ENCODE results near the gene PCDHGA3. TPM values are rescaled to one million over a fixed set of nuclear protein-coding genes. Genes with fewer than 3 reads are reported as not detected.

PCDHGA3 gene
- 0.02 to 0.03 TPM in 2 of 5 replicates, not detected in the others for total RNA-seq (2022; extraction: Qiagen RNA extraction)

DNA sequence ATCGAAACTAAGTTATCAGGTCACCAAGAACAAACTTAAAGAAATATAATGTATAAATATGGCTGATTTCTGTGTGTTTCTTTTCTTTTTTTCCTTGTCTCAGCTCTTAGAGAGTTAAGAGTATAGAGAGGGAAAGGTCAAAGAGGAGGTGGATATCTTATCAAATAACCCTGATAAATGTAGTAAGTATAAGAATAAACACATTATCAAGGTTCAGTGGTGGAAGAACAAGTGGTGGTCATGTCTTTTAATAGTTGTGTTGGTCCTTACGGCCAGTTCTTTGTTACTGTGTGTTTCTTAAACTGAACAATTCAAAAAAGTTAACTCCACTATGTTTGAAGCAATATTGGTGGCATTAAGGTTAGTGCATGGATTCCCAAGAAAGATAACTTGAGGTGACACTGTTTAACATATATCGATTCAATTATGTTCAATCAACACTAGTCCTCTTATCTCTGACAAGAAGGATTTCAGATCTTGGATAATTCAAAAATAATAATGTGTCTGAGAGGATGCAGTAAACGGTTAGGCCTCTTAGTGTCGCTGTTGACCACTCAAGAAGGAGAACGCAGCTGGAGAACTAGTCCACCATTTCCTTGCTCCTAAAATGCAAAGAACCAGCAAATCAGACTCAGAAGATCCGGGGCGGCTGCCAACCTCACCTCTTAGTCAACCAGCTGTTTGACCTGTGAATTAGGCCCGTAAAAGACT lies at the start of gene PCDHGA3:
Gene PCDHGA3 (plus strand): TSS at position 588 of the 711 bp plus-strand sequence. CDS start 205 bp downstream, outside the sequence.

GRCh38 chr5:141303756-141304155 lies 39.9 kb upstream of the PCDHGA3 start, which contains the start of gene SLC25A2:
TSS of gene SLC25A2 (minus strand) at chr5:141304049. CDS start at chr5:141303865, 184 bp downstream.

DNA sequence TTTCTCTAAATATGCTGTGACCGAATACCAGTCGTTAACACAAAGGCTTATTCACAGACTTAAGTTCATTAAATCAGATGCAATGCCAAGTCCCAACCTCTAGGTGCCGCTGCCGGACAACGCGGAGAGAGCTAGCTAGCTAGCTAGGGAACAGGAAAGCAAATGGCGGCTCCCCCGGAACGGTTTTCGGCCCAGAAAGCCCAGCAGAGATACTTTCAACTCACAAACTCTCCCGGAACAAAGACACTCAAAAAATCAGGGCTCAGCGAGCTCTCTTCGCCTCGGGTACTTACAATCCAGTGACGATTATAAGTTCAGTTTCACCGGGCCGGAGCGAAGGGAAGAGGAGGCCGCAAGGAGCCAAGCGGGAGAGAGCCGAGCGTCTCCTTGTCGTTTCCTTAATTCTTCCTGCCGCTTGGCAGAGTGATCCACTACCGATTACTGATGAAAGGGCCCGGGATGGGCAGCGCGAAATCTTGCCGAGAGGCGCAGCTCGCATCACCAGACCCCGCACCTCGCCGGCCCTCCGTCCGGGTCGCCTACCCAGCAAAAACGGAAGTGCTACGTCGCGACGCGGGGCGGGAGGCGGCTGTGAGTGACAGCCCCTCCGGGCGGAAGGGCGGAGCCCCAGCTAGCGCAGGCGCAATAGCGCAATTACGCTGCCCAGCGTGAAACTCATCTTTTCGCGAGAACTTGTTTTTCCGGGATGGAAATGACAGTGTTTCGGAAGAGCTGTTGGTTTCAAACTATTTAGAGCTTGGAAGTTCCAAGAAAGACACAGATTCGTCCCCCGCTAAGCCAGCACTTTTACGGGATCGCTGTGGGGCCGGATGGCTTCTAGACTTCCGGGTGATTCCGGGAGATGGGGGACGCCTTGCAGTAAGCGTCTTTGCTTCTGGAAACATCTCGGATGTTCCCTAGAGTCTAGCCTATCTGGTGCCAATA lies 23.1 kb upstream of the PCDHGA3 start, which contains the start of gene TAF7:
Gene TAF7 (minus strand): TSS at position 560 of the 945 bp plus-strand sequence. CDS start 740 bp downstream, outside the sequence.

DNA sequence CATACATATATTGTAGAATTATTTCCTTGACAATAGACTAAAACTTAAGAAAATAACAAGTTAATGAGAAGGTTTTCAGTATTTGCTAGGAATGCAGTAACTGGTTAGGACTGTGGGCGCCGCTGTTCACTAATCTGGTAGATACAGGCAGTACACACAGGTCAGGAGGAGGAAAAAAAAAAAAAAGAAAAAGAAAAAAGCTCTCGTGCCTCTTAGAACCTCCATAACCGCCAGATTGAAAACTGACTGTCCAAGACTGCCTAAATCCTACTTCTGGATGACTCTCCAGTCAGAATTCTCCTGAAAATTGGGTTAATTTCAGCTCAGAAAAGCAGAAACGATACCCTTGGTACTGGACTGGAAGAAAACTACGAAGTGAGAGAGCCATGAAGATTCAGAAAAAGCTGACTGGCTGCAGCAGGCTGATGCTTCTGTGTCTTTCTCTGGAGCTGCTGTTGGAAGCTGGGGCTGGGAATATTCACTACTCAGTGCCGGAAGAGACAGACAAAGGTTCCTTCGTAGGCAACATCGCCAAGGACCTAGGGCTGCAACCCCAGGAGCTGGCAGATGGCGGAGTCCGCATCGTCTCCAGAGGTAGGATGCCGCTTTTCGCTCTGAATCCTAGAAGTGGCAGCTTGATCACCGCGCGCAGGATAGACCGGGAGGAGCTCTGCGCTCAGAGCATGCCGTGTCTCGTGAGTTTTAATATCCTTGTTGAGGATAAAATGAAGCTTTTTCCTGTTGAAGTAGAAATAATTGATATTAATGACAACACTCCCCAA lies 13.1 kb upstream of the PCDHGA3 start, which contains the start of gene PCDHGA1:
Gene PCDHGA1 (plus strand): TSS at position 216 of the 782 bp plus-strand sequence.

GRCh38 chr5:141338538-141339306 lies 4.9 kb upstream of the PCDHGA3 start, which contains the start of gene PCDHGA2:
TSS of gene PCDHGA2 (plus strand) at chr5:141338760.

DNA sequence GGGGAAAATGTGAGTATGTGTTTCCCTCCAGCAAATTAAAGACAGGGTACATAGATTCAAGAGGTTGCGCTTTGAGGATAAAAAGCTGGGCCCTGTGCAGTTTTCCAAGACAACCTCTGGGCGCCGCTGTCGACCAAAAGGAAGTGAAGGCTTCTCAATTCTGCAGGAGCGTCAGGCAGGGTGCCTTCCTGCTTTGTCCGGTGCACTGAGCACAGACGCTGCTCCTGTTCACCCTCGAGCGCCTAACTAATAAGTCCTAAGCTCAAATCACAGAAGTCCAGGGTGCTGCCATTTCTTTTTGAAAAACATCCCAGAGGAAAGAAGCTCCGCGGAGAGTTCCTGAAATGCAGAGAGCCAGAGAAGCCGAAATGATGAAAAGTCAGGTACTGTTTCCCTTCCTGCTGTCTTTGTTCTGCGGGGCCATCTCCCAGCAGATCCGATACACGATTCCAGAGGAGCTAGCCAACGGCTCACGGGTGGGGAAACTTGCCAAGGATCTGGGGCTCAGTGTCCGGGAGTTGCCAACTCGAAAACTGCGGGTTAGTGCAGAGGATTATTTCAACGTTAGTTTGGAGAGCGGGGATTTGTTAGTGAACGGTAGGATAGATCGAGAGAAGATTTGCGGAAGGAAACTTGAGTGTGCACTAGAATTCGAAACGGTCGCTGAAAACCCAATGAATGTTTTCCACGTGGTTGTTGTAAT lies 6.4 kb downstream of the PCDHGA3 start, which contains the start of gene PCDHGB1:
Gene PCDHGB1 (plus strand): TSS at position 183 of the 703 bp plus-strand sequence. CDS start 162 bp downstream, at position 345.

DNA sequence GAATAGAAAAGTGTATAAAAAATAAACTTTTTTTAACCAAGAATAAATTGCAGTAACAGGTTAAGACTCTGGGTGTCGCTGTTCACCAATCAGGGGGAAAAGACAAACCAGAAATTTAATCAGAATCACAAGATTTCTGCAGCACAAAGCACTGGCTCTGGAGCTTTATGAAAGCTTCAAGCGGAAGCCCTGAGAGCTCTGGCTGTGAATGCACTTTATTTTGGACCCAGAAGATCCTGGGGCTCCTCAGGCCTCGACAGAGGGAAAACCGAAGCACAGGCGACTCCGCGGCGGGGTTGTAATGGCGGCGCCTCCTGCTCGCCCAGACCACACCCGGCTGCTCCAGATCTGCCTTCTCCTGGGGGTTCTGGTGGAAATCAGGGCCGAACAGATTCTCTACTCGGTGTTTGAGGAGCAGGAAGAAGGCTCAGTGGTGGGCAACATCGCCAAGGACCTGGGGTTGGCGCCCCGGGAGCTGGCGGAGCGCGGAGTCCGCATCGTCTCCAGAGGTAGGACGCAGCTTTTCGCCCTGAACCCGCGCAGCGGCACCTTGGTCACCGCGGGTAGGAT lies 11.4 kb downstream of the PCDHGA3 start, which contains the start of gene PCDHGA4:
Gene PCDHGA4 (plus strand): TSS at position 122 of the 570 bp plus-strand sequence. CDS start 87 bp downstream, at position 209.

GRCh38 chr5:141359790-141360426 lies 16.3 kb downstream of the PCDHGA3 start, which contains the start of gene PCDHGB2:
TSS of gene PCDHGB2 (plus strand) at chr5:141359994. CDS start at chr5:141360136, 142 bp downstream.

DNA sequence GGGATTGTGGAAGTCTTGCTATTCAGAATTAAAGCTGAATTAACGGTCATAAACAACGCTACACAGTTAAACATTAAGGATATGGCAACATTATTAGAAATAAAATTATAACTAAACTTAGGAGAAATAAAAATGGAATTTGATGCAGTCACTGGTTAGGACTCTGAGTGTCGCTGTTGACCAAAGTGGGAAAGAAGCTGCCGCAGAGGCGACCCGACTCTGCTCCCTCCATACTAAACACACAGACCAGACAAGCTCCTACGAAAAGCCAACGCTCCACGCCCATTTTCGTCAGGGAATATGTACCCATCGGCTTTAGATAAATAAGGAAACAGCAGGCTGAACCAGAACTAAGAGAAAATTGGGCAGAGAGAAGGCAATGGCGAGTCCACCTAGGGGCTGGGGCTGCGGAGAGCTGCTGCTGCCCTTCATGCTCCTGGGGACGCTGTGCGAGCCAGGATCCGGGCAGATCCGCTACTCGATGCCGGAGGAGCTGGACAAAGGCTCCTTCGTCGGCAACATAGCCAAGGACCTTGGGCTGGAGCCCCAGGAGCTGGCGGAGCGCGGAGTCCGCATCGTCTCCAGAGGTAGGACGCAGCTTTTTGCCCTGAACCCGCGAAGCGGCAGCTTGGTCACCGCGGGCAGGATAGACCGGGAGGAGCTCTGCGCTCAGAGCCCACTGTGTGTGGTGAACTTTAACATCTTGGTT lies 20.5 kb downstream of the PCDHGA3 start, which contains the start of gene PCDHGA5:
Gene PCDHGA5 (plus strand): TSS at position 211 of the 709 bp plus-strand sequence. CDS start 169 bp downstream, at position 380.

DNA sequence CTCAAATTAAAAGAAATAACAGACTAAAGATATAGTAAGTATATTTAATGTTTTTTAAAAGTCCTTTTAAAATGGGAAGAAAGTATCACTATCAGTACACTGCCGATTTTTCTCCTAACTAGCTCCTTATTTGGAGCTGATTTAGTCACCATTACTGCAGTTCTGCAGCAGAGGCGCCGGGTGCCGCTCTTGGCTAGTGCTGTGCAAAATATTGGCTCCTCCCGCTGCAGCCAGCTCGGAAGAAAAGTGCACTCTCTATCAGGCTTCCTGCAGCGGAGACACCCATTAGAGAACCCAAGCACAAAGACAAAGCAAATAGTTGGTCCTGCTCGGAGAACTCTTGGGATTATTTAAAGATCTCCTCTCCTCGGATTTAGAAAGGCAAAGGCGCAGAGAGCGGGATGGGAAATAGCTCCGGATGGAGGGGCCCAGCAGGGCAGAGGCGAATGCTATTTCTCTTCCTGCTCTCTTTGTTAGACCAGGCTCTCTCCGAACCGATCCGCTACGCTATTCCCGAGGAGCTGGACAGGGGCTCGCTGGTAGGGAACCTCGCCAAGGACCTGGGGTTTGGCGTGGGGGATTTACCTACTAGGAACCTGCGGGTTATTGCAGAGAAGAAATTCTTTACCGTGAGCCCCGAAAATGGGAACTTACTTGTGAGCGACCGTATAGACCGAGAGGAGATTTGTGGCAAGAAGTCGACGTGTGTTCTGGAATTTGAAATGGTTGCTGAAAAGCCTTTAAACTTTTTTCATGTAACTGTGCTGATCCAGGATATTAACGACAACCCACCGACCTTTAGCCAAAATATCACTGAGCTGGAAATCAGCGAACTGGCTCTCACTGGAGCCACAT lies 26.6 kb downstream of the PCDHGA3 start, which contains the start of gene PCDHGB3:
Gene PCDHGB3 (plus strand): TSS at position 249 of the 855 bp plus-strand sequence. CDS start 153 bp downstream, at position 402.

DNA sequence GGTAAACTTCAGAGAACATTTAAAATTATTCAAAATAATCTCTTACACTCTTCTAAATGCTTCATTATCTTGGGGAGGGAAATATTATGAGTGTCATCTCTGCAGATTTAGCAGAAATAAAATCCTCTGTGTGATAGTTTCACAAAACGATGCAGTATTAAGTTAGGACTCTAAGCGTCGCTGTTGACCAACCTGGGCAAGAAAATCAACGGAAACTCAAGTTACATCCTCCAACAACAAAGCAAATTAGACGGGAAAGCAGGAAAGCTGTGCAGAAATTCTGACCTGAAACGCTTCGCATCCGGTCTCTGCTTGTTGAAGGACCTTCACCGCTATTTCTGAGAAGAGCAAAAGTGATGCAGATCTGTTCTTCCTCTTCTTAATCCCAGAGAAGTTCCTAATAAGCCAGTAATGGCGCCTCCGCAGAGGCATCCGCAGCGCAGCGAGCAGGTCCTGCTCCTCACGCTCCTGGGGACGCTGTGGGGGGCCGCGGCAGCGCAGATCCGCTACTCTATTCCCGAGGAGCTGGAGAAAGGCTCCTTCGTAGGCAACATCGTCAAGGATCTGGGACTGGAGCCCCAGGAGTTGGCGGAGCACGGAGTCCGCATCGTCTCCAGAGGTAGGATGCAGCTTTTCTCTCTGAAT lies 30.2 kb downstream of the PCDHGA3 start, which contains the start of gene PCDHGA6:
Gene PCDHGA6 (plus strand): TSS at position 219 of the 645 bp plus-strand sequence. CDS start 193 bp downstream, at position 412.

GRCh38 chr5:141382469-141383294 lies 39.1 kb downstream of the PCDHGA3 start, which contains the start of gene PCDHGA7:
TSS of gene PCDHGA7 (plus strand) at chr5:141382742. CDS start at chr5:141382900, 158 bp downstream.

DNA sequence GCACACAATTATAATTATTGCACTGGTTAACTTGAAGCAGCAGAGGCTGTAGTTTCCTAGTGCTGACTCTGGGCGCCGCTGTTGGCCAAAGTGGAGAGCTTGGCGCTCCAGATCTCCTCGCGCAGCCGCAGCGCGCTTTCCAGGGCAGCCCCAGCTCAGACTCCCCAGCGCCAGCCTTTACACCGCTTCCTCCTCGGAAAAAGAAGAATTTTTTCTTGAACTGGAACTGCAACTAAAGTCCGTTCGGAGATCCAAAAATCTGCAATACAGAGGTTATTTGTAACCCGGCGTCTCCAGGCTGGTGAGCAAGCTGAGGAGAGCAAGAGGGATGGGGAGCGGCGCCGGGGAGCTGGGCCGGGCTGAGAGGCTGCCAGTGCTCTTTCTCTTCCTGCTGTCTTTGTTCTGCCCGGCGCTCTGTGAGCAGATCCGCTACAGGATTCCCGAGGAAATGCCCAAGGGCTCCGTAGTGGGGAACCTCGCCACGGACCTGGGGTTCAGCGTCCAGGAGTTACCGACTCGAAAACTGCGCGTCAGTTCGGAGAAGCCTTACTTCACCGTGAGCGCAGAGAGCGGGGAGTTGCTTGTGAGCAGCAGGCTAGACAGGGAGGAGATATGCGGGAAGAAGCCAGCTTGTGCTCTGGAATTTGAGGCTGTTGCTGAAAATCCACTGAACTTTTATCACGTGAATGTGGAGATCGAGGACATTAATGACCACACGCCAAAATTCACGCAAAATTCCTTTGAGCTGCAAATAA lies 44.1 kb downstream of the PCDHGA3 start, which contains the start of gene PCDHGB4:
Gene PCDHGB4 (plus strand): TSS at position 142 of the 755 bp plus-strand sequence. CDS start 187 bp downstream, at position 329.

GRCh38 chr5:141392429-141393198 lies 49.0 kb downstream of the PCDHGA3 start, which contains the start of gene PCDHGA8:
TSS of gene PCDHGA8 (plus strand) at chr5:141392633. CDS start at chr5:141392814, 181 bp downstream.

Data from A549 treated with AZD2906 at 1 μM for 4 hours (cell line).